GM19468 (cell line): ENCODE measurements around the gene ACSL5.

Source experiments
- ATAC-seq: cut with Tn5 transposase; IDR thresholded peaks from one replicate; pipeline ENCODE4 v1.9.1; 2021; ENCODE audit warnings: mild to moderate bottlenecking, moderate library complexity, moderate number of reproducible peaks; ENCODE audit not compliant: unreplicated experiment; ENCODE audit errors: extremely low read depth

The ACSL5 gene

DNA sequence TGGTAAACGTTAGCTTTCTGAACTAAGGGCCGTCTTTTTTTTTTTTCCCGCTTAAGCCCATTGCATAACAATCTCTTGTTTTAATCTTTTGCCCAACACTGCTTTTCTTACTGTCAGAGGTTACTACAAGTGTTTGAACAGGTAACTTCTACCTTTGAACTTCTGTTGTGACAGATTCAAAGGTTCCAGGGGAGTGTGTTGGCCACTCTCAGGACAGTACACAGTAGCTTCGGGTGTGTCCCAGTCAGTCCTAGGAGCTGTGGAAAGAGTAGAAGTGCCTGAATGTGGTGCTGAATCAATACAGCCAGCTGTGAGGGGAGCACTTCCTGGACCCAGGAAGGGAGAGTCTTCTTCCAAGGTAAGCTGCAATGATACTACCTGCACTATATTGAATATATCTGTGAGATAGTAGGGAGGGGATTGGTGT, at the start of gene ACSL5:
Gene ACSL5, plus strand, starts transcription at position 205 of the 427 bp plus-strand sequence. CDS start 20,831 bp downstream, outside the sequence.
- no peak for ATAC-seq

DNA sequence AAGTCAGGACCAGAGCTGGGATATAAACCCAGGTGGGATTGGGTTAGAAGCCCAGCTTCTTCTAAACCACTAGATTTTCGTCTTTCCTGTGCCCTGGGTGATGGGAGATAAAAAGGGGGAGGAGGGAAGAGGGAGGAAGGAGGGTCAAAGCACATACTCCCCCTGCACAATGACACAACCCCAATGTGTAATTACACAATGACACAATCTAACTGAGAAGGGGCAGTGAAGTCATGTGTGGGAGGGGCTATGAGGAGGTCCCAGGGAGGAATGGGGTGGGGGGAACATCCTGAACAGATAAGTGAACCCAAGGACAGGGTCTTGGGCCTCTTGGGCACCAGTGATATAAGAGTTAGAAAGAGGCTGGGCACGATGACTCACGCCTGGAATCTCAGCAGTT, 46.2 kb upstream of the ACSL5 start:
- no peak for ATAC-seq

- ATAC-seq: no peak
Observed at GRCh38 chr10:112330162-112330561, 43.8 kb upstream of the ACSL5 start.

GRCh38 chr10:112330607-112331160, 43.2 kb upstream of the ACSL5 start:
- ATAC-seq: no peak

DNA sequence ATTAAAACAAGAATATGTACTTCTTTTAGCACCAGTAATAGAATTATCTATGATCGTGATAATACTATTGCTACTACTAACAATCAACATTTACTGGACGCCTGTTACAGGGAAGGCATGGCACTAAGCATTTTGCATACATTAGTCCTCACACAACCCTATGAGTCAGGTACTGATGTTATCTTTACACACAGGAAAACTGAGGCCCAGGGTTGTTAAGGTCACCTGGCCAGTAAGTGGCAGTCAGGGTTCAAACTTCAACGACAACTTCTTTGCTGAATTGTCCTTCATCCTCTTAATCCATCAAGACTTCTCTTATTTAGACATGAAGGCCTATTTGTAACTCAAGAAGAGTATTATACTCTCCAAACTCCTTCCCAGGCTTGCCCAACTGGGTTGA, 41.9 kb upstream of the ACSL5 start:
- no peak for ATAC-seq

- ATAC-seq: no peak
Observed at GRCh38 chr10:112332509-112333228, 41.2 kb upstream of the ACSL5 start.

GRCh38 chr10:112333452-112333851, 40.5 kb upstream of the ACSL5 start:
- ATAC-seq: no peak

GRCh38 chr10:112335111-112335867, 38.6 kb upstream of the ACSL5 start:
- no peak for ATAC-seq

DNA sequence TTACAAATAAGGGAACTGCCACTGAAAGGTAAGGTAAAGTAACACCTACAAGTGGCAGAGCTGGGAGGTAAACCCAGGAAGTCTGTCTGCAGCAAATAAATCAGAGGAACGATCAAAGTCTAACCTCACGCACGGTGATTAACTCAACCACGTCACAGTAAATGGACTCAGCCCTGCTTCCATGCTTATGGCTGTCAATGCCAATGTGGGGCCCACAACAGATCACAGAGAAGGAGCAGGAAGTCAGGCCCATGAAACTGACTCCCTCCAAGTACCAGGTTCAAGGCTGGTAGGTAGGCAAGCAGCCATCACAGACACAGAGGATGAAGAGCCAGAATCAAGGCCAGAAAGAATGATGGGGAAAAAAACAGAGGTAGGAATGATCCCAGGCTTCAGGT, 38.0 kb upstream of the ACSL5 start:
- ATAC-seq: no peak

DNA sequence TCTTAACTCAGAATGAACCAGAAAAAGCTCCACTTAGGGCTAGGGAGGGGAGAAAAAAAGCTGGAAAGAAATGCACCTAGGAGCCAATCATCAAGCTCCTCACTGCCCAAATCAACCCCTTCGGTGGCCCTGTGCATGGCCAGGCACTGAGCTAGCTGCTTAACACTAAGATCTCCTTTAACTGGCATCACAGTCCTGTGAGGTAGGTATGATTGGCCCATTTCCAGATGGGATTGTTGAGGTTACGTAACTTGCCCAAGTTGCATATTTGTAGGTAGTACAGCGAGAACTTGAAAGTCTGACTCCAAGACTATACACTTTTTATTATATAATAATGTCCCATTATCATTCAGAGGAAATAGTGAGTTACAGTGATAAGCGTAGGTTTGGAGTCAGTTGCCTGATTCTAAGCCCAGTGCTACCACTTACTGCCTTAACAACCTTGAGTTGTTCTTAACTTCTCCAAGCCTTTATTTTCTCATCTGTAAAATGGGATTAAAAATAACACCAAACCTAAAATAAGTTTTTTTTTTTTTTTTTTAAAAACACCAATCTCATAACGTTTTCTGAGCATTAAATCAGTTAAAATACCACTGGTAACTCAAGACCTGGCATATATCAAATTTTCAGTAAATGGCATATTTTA, 37.2 kb upstream of the ACSL5 start:
- ATAC-seq: no peak

- no peak for ATAC-seq
Observed at GRCh38 chr10:112338957-112339356, 35.0 kb upstream of the ACSL5 start.

GRCh38 chr10:112340601-112341000, 33.3 kb upstream of the ACSL5 start:
- ATAC-seq: no peak

DNA sequence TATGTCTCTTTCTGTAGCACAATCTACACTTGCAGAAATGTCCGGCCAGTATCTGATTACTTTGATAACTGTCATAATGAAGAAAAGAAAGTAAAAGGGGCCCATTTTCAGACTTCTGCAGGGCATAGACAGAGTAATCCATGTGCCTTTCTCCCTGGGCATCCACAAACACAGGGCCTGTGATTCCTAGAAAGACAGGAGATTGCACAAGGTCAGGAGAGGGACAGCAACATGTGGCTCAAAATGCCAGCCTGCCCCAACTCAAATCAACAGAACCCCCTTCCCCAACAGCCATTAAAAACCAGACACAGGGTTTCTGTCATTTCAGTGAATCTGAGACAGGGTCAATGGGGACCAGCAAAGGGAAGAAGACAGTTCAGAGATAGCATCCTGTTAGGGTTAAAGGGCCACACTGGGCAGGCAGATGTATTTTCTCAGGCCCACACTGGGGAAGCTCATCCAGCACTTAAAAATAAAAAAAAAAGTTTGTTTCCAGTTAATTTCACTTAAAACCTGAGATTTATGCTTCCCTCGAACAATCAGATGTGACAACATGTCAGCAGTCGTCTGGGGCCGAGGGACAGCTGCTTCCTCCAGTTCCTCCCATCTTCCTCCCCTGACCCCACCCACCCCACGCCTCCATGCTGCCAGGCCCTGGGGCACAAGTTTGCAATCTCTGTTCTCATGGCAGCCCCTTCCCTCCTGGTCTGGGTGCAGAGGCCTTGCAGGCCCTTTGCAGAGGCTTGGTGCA, 30.7 kb upstream of the ACSL5 start:
- no peak for ATAC-seq

DNA sequence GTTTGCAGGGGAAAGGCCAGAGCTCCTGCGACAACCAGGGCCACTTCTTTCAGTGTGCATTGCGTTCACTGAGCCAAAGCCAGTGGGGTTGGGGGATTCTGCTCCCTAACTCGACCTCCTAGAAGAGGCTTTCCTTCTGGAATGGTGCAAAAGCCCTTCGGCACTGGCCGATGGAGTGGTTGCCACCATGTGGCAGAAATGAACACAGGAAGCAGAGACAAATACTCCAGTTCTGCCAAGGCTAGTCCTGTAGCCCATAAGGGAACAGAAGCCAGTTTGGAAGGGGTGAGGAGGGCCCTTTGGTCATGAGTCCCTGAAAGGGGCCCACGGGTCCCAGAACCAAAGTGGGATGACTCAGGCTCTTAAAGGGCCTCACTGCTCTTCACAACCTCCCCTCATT, 29.7 kb upstream of the ACSL5 start:
- no peak for ATAC-seq

DNA sequence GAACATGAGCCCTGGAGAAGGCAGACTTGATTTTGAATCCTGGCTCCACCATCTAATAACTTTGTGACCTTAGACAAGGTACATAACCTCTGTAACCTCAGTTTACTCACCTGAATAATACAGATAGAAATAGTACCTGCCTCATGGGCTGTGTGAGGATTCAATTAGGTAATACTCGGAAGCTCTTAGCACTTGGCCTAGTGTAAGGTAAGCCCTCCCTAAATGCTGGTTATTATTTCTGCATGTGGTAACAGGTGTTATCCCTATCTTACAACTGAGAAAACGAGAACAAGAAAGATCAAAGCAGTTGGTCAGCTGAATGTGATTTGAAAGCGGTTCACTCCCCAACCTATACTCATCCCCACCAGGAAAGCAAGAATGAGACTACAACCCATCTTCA, 28.7 kb upstream of the ACSL5 start:
- ATAC-seq: no peak

DNA sequence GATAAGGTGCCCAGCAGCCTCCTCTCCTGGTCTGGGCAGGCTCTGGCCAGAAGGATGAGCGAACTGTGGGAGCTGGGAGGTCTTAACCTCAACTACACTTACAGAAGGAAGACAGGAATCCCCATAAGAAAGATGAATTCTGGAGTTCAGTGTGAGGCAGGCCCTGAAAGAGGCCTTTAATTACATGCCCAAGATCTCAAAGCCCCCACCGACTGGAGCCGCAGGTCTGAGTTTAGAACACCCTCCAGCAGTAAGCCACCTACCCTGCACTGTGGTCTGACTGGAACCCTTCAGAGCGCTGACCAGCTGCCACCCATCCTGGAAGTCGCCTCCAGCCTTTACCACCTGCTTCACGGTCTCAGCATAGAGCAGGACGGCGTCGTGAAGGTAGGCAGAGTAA, 28.2 kb upstream of the ACSL5 start:
- ATAC-seq: no peak

GRCh38 chr10:112346774-112347173, 27.1 kb upstream of the ACSL5 start:
- ATAC-seq: no peak

DNA sequence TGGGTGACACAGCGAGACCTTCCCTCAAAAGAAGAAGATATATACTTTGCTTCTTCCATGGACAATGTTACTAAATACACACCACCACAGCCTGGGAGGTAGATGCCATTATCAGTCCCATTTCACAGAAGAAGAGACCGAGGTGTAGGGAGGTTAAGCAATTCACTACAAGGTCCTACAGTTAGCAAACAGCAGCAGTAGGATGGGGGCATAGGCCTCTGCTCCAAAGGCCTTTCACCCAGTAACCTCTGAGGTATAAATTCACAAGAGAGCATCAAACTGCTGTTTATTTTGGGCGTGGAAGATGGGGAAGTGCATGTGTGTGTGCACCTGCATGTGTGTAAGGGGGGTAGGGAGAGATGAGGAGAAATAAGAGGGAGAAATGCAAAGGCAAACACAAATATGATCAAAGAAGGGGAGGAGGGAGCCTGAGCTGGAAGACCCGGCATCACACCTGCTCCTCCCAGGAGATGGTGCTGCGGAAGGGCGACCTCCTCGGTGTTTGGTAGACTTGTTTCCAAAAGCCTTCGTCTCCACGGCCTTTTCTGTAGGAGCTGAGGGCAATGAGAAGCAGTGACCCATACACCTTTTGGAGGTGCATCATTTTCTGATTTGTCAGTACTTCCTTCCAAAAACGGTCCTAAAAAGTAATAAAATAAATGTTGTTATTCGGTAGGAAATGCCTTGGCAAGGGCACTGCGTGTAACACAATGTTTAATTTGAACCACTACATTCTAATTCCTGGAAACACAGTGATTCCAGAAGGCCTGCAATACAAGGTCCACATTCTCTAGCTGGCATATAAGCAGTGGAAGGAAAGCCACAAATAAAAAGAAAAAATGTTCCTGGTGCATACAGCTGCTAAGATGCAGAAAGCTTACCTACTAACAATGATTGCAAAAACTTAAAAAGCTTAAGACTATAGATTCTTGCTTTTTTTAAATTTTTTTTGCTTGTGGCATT, 25.9 kb upstream of the ACSL5 start:
- ATAC-seq: no peak

- ATAC-seq: no peak
Observed at GRCh38 chr10:112348759-112349158, 25.2 kb upstream of the ACSL5 start.
